ENCODE measurements around the gene ZNF75A.

ZNF75A gene

DNA sequence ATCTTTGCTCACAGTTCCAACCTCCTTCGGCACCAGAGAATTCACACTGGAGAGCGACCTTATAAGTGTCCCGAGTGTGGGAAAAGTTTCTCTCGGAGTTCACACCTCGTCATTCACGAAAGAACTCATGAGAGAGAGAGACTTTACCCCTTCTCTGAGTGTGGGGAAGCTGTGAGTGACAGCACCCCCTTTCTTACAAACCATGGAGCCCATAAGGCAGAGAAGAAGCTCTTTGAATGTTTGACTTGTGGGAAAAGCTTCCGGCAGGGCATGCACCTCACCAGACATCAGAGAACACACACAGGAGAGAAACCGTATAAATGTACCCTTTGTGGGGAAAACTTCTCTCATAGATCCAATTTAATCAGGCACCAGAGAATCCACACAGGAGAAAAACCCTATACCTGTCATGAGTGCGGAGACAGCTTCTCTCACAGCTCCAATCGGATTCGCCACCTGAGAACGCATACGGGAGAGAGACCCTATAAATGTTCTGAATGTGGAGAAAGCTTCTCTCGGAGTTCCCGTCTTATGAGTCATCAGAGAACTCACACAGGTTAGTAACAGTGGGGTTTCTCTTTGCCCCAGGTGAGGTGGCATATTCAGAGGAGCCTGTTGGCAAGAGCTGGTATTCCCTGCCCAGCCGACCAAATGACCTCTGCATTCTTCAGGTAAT is 15.2 kb upstream of the ZNF75A start:
- no peak for DNase-seq

DNA sequence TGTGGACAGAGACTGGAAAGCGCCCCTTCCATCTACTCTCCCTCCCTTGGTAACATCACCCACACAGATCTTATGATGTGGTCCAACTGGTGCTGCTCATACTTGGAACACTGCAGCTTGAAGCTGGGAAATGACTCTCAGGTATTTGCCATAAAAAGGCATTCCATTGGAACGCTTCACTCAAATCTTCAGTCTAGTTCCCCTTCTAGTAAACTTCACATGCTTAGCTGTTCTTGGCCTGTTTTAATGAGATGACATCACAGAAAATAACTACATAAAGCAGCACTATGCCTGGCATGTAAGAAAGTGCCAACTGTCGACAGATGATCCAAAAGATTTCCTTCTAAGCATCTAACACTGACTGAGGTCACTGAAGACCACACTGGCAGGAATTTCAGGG is 12.7 kb upstream of the ZNF75A start:
- DNase-seq, result no peak

DNA sequence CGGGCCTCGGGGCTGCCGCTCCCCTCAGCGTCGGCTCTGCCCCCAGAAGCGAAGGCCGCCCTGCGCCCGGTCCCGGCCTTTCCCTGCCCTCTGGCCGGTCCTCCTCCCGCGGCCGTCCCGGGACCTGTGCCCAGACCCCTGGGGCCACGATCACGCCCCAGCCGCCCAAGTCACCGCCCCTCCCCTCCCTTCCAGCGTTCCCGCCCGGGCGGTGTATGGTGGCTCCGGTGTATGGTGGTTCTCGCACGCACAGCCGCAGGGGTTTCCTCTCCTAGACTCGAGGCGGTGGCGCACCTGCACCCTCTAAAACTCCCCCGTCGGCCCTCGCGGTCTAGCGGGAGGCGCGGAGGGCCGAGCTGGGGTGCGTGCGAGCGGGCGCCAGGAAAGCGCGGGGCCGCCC is 10.1 kb upstream of the ZNF75A start:
- DNase-seq, result no peak

DNA sequence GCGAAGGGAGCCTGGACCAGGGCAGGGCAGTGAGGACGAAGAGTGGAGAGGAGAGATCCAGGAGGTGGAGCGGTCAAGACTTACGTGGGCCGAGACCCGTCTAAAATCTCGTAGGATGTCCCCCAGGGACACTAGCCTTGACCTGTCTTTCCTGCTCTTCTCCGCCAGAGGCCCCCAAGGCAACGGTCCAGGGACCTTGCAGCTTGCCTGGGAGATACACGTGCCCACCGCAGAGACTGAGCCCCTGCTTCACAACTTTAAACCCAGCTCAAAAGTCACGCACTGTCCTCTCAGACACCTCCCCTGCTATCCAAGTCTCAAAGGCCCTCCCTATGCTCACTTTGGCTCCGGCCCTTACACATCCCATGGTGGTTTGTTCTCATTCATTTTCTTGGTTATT is 9.5 kb upstream of the ZNF75A start:
- no peak for DNase-seq

DNA sequence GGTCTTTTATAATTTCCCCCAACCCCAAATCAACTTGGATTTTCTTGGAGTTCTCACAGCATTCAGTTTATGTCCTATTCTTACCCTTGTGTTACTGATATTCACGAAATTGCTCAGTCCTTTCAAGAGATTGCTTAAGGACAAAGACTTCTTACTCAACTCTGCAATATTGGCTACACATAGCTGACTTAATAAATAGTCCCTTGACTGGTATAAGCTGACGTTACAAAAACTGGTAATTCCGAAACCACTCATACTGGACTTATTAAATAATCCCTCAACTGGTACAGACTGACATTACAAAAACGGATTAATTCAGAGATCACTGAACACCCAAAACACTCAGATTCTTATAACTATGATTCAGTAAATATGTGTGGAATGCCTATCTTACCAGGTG is 927 bp upstream of the ZNF75A start:
- DNase-seq, result no peak

DNA sequence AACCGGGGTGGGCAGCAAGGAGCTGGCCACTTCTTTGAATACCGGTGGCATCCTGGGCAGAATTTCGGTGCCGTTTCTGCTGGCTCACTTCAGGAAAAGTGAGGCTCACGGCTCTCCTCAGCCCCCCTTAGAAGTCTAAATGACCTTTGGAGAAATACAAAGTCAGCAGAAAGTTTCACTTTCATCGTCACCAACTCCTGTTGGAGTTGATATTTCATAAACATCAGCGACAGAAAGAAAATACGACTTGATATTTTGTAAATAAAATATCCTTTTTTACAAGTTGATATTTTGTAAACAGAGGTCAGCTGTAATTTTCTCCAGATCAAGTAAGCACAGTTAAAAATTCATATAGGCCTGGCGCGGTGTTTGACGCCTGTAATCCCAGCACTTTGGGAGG is 781 bp downstream of the ZNF75A start:
- DNase-seq, result no peak

DNA sequence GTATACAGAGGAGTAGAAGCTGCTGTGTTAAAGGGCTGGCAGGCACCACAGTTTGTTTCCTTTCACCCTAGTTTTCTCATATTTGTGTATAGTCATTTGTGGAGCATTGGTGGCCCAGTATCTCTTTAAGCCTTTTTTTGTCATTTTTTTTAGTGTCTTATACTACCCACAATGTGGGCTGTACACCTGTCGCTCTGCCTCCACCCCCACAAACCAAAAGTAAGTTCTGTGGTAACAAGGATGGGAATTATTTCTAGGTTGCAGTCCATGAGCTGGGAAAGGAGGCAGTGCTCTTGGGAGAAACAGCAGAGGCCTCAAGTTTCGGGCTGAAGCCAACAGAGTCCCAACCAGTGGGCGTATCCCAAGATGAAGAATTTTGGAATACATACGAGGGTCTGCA is 6.2 kb downstream of the ZNF75A start:
- no peak for DNase-seq

DNA sequence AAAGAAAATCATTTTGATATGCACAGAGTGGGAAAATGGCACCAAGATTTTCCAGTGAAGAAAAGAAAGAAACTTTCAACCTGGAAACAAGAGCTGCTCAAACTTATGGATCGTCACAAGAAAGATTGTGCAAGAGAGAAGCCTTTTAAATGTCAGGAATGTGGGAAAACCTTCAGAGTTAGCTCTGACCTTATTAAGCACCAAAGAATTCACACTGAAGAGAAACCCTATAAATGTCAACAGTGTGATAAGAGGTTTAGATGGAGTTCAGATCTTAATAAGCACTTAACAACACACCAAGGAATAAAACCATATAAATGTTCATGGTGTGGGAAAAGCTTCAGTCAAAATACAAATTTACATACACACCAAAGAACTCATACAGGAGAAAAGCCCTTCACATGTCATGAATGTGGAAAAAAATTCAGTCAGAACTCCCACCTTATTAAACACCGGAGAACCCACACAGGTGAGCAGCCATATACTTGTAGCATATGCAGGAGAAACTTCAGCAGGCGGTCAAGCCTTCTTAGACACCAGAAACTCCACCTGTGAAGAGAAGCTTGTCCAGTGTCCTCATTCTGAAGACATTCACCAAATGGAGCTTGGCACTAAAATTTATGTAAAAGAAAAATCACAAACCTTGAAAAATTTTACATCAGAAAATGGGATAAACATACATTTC is 12.2 kb downstream of the ZNF75A start:
- DNase-seq, result no peak

DNA sequence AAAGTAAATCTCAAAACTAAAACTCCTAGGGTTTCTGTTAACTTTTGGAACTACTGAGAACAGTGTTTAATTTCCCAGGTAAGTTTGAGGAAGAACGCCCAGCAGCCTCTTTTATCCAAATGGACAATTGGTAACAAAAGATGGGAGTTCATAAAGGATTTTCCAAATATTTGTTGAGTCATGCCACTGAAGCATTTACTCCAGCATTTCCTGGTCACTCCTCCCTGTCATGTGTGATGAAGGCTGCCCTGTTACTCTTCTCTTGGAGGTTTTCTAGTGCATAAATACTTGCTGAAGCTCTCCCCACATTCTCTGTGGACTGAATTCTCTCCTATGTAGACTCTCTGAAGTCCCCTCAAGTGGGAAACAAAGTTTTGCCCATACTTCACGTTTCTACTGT is 16.5 kb downstream of the ZNF75A start:
- DNase-seq, result no peak

DNA sequence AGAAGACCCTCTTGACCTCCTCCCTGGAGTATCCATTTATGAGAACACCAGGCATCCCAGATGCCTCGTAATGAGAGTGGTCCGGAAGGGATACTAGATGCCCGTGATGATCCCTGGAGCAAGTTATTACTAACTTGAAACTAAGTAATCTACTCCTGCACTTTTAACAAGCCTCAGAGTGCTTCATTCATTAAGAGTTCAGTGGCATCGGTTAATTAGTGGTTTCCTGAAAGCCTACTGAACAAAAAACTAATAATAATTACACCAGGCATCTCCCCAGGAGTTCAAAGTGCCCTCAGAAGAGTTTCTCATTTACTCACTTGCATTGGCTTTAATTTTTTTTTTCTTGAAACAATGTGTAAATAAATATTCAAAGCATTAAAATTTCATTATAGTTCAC is 22.2 kb downstream of the ZNF75A start:
- DNase-seq, result no peak

DNA sequence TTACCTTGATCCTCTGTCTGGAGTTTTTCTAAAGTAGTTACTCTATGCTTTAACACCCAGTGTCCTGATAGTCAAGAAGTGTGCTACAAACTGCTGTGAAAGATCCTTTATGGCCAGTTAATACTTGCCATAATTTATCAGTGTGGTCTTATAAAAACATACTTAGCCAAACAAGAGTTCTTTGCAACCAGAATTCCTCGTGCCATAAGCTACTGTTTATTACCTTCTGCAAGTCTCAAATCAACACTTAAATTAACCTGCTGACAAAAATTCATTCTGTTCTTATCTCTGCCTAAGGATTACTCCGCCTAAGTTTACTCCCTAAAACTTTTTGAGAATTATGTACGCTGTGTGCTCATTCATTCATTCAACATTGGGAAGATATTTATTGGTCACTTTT is 22.8 kb downstream of the ZNF75A start:
- no peak for DNase-seq

DNA sequence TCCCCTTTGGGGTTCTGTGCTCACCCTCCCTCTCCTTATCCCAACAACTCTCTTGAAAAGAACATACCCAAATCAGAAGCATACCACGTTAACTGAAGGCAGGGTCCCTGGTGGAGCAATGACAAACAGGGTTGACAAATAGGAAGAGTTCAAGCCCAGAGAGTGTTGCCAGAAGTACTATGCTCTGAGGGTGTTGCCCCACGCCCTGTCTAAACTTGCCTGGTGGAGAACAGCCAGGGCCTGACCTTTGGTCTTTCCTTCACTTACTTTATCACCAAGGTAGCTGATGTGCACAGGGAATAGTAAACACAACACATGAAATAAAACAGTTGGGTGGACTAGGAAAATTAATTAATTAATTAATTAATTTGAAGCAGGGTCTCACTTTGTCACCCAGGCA is 23.3 kb downstream of the ZNF75A start:
- no peak for DNase-seq

DNA sequence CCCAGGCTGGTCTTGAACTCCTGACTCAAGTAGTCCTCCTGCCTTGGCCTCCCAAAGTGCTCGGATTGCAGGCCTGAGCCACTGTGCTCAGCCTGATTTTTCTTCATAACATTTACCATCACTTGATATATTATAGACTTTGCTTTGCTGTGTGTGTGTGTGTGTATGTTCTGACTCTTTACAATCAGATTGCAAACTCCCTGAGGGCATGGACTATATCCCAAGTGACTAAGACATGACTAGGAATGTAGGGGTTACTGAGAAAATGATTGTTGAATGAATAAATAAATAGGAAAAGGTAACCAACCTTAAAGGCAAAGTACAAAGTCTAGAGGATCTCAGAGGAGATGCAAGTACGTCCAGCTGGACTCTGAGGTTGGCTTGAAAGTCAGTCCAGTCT is 40.7 kb downstream of the ZNF75A start:
- no peak for DNase-seq

DNA sequence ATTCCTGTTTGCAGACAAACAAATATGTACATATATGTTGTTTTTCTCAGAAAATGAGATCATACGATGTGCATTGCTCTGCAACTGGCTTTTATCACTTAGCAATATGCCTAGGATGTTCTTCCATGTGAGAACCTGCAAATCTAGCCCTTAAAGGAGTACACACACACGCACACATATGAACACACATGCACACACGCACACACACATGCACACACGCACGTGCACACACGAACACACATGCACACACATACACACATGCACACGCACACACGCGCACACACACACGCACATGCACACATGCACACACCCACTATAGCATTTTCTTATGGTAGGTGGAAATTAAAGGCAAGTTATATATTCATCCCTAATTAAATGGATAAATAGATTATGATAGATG is 42.3 kb downstream of the ZNF75A start:
- DNase-seq, result no peak

DNA sequence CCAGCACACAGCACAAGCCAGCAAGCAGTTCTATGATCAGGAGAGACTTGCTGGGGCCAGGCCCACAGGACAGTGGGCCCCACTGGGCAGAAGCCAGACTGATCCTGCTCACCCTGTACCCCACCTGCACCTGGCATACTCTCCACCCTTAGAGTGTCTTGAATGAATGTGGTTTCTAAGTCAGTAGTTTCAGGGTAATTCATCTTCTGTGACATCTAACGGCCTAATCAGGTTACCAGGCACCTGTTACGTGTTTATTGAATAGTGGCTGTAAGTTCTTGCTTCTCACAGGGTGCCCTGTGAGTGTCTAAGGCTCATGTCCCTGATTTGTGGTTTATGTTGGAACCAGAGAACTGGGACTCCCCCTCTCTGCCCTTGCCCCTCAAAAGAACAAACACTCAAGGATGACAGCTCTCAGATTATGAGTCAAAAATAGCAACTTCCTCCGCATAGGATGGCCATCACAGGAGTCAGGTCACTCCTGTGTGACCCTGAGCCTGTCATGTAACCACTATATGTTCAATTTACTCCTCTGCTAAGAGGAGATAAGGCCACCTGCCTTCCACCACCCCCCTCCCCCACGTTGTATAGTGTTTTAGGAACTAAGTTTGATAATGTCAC is 43.4 kb downstream of the ZNF75A start:
- DNase-seq, result peak; percentile 38

DNA sequence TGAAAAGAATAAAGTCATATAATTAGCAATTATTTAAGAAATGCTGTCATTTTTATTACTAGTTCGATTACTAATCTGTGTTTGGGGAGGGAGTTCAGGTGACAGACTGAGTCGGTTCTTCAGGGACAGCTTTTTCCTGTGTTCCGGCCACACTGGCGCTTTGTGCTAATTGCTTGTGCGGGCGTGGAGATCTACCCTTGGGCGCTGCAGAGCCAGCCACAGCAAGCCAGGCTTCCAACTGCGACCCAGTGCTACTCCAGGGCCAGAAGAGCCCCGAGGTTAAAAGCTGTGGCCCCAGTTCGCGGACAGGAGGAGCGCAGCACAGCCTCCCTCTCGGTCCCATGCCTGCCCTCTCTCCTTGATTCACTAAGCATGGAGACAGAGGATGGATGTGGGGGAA is 43.9 kb downstream of the ZNF75A start:
- DNase-seq, result no peak

DNA sequence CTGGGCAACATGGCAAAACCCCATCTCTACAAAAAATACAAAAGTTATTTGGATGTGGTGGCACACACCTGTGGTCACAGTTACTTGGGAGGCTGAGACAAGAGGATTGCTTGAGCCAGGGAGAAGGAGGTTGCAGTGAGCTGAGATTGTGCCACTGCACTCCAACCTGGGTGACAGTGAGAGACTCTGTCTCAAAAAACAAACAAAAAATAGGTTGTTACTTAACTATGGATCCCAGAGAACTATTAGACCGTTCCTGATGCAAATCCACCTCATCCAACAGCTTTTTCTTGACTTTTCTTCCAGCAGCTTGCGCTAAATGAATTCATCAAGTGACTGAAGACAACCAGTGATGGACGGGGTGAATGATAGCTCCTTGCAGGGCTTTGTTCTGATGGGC is 50.3 kb downstream of the ZNF75A start, which contains the start of gene OR2C1:
TSS of gene OR2C1 (plus strand) at position 301 of the 400 bp plus-strand sequence. CDS start at position 353, 52 bp downstream.
- DNase-seq, result no peak

DNA sequence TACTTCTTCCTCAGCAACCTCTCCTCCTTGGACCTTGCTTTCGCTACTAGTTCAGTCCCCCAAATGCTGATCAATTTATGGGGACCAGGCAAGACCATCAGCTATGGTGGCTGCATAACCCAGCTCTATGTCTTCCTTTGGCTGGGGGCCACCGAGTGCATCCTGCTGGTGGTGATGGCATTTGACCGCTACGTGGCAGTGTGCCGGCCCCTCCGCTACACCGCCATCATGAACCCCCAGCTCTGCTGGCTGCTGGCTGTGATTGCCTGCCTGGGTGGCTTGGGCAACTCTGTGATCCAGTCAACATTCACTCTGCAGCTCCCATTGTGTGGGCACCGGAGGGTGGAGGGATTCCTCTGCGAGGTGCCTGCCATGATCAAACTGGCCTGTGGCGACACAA is 50.8 kb downstream of the ZNF75A start:
- no peak for DNase-seq

DNA sequence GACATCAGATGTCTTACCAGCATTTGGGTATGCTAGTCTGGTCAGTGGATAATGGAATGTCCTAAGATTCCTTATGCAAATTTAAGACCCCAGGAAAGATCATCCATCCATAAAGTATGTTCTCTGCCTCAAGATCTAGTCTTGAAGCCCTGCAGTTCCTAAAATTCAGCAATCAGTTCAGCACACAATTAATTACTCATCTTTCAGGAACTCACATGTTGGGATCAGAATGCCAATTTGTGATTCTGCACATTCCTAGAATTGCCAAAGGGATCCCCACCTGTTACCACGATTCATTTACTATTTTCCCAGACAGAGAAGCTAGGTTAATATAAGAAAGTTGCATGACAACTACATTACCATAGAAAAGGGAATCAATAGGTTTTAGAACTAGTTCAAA is 53.6 kb downstream of the ZNF75A start:
- DNase-seq, result no peak

DNA sequence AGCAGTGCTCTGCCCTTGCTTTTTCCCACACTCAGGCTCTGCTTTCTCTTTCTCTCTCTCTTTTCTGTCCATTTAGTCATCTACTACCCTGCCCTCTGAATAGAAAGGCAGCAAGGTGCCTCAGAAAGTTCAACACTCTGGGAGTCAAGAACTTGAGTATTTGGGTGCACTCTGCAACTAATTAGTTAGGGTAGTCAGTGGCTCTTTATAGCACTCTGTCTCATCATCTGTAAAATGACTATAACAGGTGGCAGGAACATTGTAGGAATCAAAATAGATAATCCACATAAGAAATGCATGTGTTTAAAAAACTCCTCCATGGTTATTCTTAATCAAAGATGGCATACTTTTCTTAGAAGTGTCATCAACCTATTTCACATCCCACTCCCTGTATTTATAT is 57.6 kb downstream of the ZNF75A start:
- DNase-seq, result no peak

DNA sequence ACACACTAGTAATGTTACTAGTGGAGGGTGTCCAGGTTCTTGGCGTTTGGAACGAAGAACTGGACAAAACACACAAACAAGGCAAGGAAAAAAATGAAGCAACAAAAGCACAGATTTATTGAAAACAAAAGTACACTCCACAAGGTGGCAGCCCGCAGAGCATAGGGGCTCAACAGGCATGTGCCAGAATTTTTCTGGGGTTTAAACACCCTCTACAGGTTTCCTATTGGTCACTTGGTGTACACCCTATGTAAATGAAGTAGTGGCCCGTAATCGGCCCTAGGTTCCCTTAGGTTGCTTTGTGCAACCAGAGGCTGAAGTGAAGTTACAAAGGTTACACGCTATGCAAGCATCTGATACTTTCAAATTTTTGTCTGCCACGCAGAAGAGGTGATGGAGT is 58.5 kb downstream of the ZNF75A start:
- no peak for DNase-seq

DNA sequence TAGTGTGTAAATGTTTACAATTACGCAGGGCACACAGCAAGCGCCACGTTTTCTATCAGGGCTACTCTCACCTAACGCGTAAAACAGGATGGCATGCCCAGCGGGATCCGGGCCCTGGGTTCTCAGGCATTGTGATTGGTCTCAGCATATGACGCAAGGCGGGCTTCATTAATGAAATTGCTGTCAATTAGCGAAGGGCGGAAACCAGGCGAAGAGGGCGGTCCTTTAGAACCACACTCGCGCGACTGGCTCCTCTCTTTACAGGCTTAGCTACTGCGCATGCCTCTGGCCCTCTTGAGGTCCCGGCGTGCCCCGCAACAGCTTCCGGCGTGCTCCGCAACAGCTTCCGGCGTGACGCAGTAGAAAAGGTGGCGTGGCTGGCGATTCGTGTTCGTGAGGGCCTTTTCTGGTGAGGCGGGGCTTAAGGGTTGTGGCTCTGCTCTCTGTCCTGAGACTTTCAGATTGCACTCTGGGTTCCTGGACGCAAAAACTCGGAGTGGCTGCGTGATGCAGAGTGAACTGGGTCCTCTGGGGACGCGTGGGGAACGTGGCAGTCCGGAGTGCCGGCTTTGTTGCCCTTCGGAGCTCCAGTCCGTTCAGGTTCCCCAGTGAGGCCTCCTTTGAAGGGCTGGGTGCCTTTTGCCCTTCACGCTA is 59.6 kb downstream of the ZNF75A start:
- peak; percentile 93 for DNase-seq
